Thyroid gland (tissue), 4 donors: ENCODE data around the gene SPCS1.

Source experiments
- POLR2A ChIP-seq, 2 donors: fragments of 450-650 bp; IDR thresholded peaks; one replicate each; pipeline ENCODE4 v1.6.1; 2017; ENCODE audit warnings: antibody characterized with exemption in 2 of 2, mild to moderate bottlenecking in 2 of 2, moderate library complexity in 1 of 2
- TF ChIP-seq, protein P1 (sequence below), 6 experiments: fragments of 200-600 bp in 3 of 6; fragments of 450-650 bp in 3 of 6; sonication (generic) in 3 of 6; IDR thresholded peaks; one replicate each; pipeline ENCODE4 v1.5.1; 2016 to 2019; ENCODE audit warnings: antibody characterized with exemption in 6 of 6, mild to moderate bottlenecking in 2 of 6, inconsistent platforms in 1 of 6, moderate library complexity in 1 of 6

DNA sequence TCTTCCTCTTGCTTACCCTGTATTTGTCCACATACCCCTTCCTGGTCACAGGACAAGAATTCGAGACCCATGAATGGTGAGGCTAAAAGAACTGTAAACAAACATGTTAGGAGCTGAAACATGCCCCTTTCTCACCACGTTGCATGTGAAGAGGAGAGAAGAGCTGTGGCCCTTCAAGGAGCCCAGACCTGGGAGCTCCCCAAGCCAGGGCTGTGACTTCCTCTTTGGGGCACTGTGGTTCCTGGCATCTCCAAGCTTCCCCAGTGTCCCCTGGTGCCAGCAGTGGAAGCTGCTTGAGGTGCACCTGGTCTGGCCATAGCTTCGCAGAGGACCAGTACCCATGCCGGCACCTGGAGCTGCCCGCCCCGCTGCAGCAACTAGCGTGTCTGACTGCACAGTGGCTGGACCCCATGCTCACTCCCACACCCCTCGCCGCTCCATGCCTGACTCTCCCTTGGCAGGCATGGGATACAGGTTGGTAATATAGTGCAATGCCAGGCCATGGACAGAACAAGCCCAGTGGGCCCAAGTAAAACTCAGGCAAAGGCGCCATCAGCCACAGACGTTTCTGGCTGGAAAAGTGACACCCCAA is 9.9 kb downstream of the SPCS1 start:
- TF ChIP-seq POLR2A (IDR thresholded peaks at IDR 0.05), result no peak
- TF ChIP-seq, protein P1, sequence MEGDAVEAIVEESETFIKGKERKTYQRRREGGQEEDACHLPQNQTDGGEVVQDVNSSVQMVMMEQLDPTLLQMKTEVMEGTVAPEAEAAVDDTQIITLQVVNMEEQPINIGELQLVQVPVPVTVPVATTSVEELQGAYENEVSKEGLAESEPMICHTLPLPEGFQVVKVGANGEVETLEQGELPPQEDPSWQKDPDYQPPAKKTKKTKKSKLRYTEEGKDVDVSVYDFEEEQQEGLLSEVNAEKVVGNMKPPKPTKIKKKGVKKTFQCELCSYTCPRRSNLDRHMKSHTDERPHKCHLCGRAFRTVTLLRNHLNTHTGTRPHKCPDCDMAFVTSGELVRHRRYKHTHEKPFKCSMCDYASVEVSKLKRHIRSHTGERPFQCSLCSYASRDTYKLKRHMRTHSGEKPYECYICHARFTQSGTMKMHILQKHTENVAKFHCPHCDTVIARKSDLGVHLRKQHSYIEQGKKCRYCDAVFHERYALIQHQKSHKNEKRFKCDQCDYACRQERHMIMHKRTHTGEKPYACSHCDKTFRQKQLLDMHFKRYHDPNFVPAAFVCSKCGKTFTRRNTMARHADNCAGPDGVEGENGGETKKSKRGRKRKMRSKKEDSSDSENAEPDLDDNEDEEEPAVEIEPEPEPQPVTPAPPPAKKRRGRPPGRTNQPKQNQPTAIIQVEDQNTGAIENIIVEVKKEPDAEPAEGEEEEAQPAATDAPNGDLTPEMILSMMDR (IDR thresholded peaks at IDR 0.05), result no peak
